Activated T-helper 1 cell treated with anti-CD3 and anti-CD28 coated beads, Interleukin-2, amount 50 U/mL, for 16 hours (primary cell): ENCODE data around the gene GNG7.
"Not testable (repeated sequence)": the region's sequence is repeated elsewhere in the genome, so short reads cannot be mapped to it uniquely, and the experiment has no call there.

Source experiments
- DNase-seq, 2 donors: peaks; one replicate each; pipeline ENCODE4 v3.0.0-alpha.2; 2020; ENCODE audit warnings: low read depth in 1 of 2, low spot score in 1 of 2

GNG7 gene

GRCh38 chr19:2646866-2647535 lies 55.5 kb downstream of the GNG7 start:
- DNase-seq = no peak

- no peak for DNase-seq
Measured at GRCh38 chr19:2645826-2646225, 56.7 kb downstream of the GNG7 start.

- DNase-seq = not testable (repeated sequence)
Measured at GRCh38 chr19:2643123-2643737, 59.3 kb downstream of the GNG7 start.

- no peak for DNase-seq
Measured at GRCh38 chr19:2641332-2641698, 61.2 kb downstream of the GNG7 start.

GRCh38 chr19:2640563-2641331 lies 61.7 kb downstream of the GNG7 start:
- DNase-seq = no peak

- no peak for DNase-seq
Measured at GRCh38 chr19:2639999-2640398, 62.5 kb downstream of the GNG7 start.

GRCh38 chr19:2638417-2638940 lies 64.0 kb downstream of the GNG7 start:
- DNase-seq = no peak

- peak; percentile 56 to 62 for DNase-seq
Measured at GRCh38 chr19:2636897-2637683, 65.4 kb downstream of the GNG7 start.

- no peak for DNase-seq
Measured at GRCh38 chr19:2636141-2636896, 66.2 kb downstream of the GNG7 start.

GRCh38 chr19:2634960-2635359 lies 67.5 kb downstream of the GNG7 start:
- DNase-seq = no peak

GRCh38 chr19:2634228-2634951 lies 68.1 kb downstream of the GNG7 start:
- DNase-seq = no peak

- DNase-seq = no peak
Measured at GRCh38 chr19:2633693-2634075, 68.8 kb downstream of the GNG7 start.

- no peak for DNase-seq
Measured at GRCh38 chr19:2631213-2631821, 71.2 kb downstream of the GNG7 start.

- DNase-seq = no peak
Measured at GRCh38 chr19:2630352-2631001, 72.0 kb downstream of the GNG7 start.

- no peak for DNase-seq
Measured at GRCh38 chr19:2629491-2630351, 72.8 kb downstream of the GNG7 start.

- DNase-seq = no peak
Measured at GRCh38 chr19:2628597-2628996, 73.9 kb downstream of the GNG7 start.

- DNase-seq = no peak
Measured at GRCh38 chr19:2627855-2628254, 74.6 kb downstream of the GNG7 start.

GRCh38 chr19:2627319-2627829 lies 75.1 kb downstream of the GNG7 start:
- DNase-seq = peak in 1 of 2 donors; percentile 39
